ENCODE data around the gene KRTAP9-6. TPM values are rescaled to one million over a fixed set of nuclear protein-coding genes. Genes with fewer than 3 reads are reported as not detected.

Gene KRTAP9-6
- total and polyA plus RNA-seq, 9 of the 15 experiments (the other 6 are each of a cell fraction or from before 2014, with no cell fraction given), result not detected

DNA sequence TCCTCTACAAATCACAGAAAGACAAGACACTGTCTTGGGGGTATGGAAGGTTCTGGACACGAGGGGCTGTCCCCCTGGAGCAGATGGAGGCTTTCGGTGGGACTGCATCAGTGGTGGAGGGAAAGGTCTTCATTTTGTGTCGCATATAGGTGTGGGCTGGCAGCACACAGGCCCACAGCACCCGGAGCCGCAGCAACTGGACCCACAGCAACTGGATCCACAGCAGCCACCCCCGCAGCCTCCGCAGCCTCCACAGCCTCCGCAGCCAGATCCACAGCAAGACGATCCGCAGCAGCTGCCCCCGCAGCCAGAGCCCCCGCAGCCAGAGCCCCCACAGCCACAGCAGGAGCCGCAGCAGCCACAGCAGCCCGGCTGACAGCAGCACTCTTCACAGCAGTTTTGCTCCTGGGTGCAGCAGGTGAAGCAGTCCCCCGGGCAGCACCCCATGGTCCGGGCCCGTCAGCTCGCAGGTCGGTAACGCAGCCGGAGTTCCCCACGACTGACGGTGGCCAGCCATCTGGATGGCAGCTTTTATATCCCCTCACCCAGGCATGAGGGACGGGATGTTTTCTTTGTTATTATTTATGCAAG is 50.1 kb downstream of the KRTAP9-6 start, which contains the start of gene KRTAP17-1:
Gene KRTAP17-1 (minus strand): TSS at position 507 of the 591 bp plus-strand sequence. CDS start 60 bp downstream, at position 447.
- no peak within 1 kb of the TSS for H3K27ac ChIP-seq (ENCODE audit: extremely low read depth, low read depth, low read length)
- H3K79me2 ChIP-seq (ENCODE audit: control insufficient read depth, insufficient read depth, low read length), result no peaks in the 10 kb centered on the region
- WGBS (ENCODE audit: insufficient coverage, low coverage, missing lambda C conversion rate), result 1% methylated on average over 24 of the region's 24 CpGs
- CTCF ChIA-PET (ENCODE audit: low intra/inter-chr PET ratio), result no interaction called here
- no TSS peak for BruUV-seq (replicated peaks)
- peaks cover 17 to 20% of the 10 kb centered on the region in 2 experiments; a peak in 3 of 5 replicates for H3K27me3 ChIP-seq (ENCODE audit: control insufficient read depth in 2 of 2, insufficient read depth in 2 of 2, low read length in 2 of 2)
- H3K9me1 ChIP-seq (ENCODE audit: control insufficient read depth, insufficient read depth, low read length), result no peaks in the 10 kb centered on the region
- H3K4me3 ChIP-seq, result no peak within 1 kb of the TSS
- no peak within 1 kb of the TSS for H2AFZ ChIP-seq (ENCODE audit: low read depth, low read length)
- H4K20me1 ChIP-seq (replicated peaks; ENCODE audit: control insufficient read depth, insufficient read depth, low read length), result no peaks in the 10 kb centered on the region
- no peaks in the 10 kb centered on the region for H3K36me3 ChIP-seq (ENCODE audit: control insufficient read depth, insufficient read depth, low read length)
- no peak within 1 kb of the TSS for H3K4me2 ChIP-seq (ENCODE audit: insufficient read depth, low read length)
- H3K9ac ChIP-seq (ENCODE audit: insufficient read depth in 1 of 2, low read depth in 2 of 2, low read length in 2 of 2), result no peak within 1 kb of the TSS
- DNase-seq (ENCODE audit: extremely low read depth in 1 of 4, low spot score in 3 of 4) (no peak), FAIRE-seq (no peak), ATAC-seq (no peak)
- POLR2A ChIA-PET, result interaction anchor here (0.5 to 0.7 kb wide), 2 partner anchors 160 to 164 kb away, joined by 3 to 4 read pairs; no protein-coding TSS in a partner anchor
- H3K9me3 ChIP-seq (replicated peaks; ENCODE audit: control insufficient read depth, insufficient read depth, low read depth, low read length), result no peaks in the 10 kb centered on the region
- in situ Hi-C loops (cut with MboI) (no loop called here), intact Hi-C loops (cut with micrococcal nuclease) (no loop called here)
- H3K4me1 ChIP-seq (replicated peaks in 1 of 2; ENCODE audit: control insufficient read depth in 2 of 2, insufficient read depth in 2 of 2, low read length in 2 of 2), result peaks cover 0 to 3% of the 10 kb centered on the region in 2 experiments; a peak in 1 of 5 replicates
- TF ChIP-seq CHD4 (IDR thresholded peaks at IDR 0.05; ENCODE audit: insufficient read depth, insufficient replicate concordance, low read depth, low read length, poor library complexity, severe bottlenecking) (no peak), POLR2G (IDR thresholded peaks at IDR 0.05; ENCODE audit: low read depth, low read length) (no peak), ELK1 (CRISPR knock-in tag; IDR thresholded peaks at IDR 0.05) (no peak), MTF1 (CRISPR knock-in tag; IDR thresholded peaks at IDR 0.05; ENCODE audit: borderline replicate concordance) (no peak), RBM22 (IDR thresholded peaks at IDR 0.05; ENCODE audit: low read depth, low read length, poor library complexity, severe bottlenecking) (no peak), PHB (CRISPR knock-in tag; IDR thresholded peaks at IDR 0.05) (no peak), CREM (IDR thresholded peaks at IDR 0.05; ENCODE audit: low read depth) (no peak), KAT7 (CRISPR knock-in tag; IDR thresholded peaks at IDR 0.05; ENCODE audit: borderline replicate concordance) (no peak), HMGXB4 (CRISPR knock-in tag; IDR thresholded peaks at IDR 0.05) (no peak), HDAC8 (tag; IDR thresholded peaks at IDR 0.05) (no peak), TEAD1 (CRISPR knock-in tag; IDR thresholded peaks at IDR 0.05) (no peak)
- TF ChIP-seq, protein P1, sequence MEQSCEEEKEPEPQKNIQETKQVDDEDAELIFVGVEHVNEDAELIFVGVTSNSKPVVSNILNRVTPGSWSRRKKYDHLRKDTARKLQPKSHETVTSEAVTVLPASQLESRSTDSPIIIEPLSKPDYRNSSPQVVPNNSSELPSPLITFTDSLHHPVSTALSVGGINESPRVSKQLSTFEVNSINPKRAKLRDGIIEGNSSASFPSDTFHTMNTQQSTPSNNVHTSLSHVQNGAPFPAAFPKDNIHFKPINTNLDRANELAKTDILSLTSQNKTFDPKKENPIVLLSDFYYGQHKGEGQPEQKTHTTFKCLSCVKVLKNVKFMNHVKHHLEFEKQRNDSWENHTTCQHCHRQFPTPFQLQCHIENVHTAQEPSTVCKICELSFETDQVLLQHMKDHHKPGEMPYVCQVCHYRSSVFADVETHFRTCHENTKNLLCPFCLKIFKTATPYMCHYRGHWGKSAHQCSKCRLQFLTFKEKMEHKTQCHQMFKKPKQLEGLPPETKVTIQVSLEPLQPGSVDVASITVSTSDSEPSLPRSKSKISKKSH (CRISPR knock-in tag; IDR thresholded peaks at IDR 0.05), result no peak
- TF ChIP-seq, protein P2, sequence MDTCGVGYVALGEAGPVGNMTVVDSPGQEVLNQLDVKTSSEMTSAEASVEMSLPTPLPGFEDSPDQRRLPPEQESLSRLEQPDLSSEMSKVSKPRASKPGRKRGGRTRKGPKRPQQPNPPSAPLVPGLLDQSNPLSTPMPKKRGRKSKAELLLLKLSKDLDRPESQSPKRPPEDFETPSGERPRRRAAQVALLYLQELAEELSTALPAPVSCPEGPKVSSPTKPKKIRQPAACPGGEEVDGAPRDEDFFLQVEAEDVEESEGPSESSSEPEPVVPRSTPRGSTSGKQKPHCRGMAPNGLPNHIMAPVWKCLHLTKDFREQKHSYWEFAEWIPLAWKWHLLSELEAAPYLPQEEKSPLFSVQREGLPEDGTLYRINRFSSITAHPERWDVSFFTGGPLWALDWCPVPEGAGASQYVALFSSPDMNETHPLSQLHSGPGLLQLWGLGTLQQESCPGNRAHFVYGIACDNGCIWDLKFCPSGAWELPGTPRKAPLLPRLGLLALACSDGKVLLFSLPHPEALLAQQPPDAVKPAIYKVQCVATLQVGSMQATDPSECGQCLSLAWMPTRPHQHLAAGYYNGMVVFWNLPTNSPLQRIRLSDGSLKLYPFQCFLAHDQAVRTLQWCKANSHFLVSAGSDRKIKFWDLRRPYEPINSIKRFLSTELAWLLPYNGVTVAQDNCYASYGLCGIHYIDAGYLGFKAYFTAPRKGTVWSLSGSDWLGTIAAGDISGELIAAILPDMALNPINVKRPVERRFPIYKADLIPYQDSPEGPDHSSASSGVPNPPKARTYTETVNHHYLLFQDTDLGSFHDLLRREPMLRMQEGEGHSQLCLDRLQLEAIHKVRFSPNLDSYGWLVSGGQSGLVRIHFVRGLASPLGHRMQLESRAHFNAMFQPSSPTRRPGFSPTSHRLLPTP (IDR thresholded peaks at IDR 0.05; ENCODE audit: borderline replicate concordance, extremely low read depth, insufficient read length), result no peak
